Sigmoid colon (tissue), 7 donors: ENCODE measurements around the gene DLX1. TPM values are rescaled to one million over a fixed set of nuclear protein-coding genes. Genes with fewer than 3 reads are reported as not detected.
"Not testable (repeated sequence)": the region's sequence is repeated elsewhere in the genome, so short reads cannot be mapped to it uniquely, and the experiment has no call there.

ENCODE experiments used
- DNase-seq: peaks from one replicate; pipeline ENCODE4 v3.0.0-alpha.2; 2019
- H3K27ac ChIP-seq, 4 donors: fragments of 200-600 bp; sonication (generic); one replicate each; pipeline ENCODE4 v1.5.1; 2016 to 2019; ENCODE audit warnings: mild to moderate bottlenecking in 1 of 4
- H3K27me3 ChIP-seq, 3 donors: fragments of 200-600 bp; sonication (generic); one replicate each; pipeline ENCODE4 v1.5.1; 2019; ENCODE audit warnings: mild to moderate bottlenecking in 1 of 3
- H3K36me3 ChIP-seq, 4 donors: fragments of 200-600 bp; sonication (generic); one replicate each; pipeline ENCODE4 v1.5.1; 2016 to 2019
- H3K4me1 ChIP-seq, 4 donors: fragments of 200-600 bp; sonication (generic); one replicate each; pipeline ENCODE4 v1.5.1; 2017 to 2019
- H3K4me3 ChIP-seq, 4 donors: fragments of 200-600 bp; sonication (generic); one replicate each; pipeline ENCODE4 v1.5.1; 2017 to 2019; ENCODE audit warnings: mild to moderate bottlenecking in 2 of 4, moderate library complexity in 1 of 4
- H3K9me3 ChIP-seq, 4 donors: fragments of 200-600 bp in 3 of 4; sonication (generic) in 3 of 4; one replicate each; pipeline versions ENCODE4 v1.5.1 to v1.6.1; 2013 to 2019
- EP300 ChIP-seq, 4 donors: sonication (generic); formaldehyde crosslinking; IDR thresholded peaks; one replicate each; pipeline ENCODE4 v1.6.1; 2017; ENCODE audit warnings: antibody characterized with exemption in 4 of 4
- POLR2A ChIP-seq, 2 donors: fragments of 450-650 bp; IDR thresholded peaks; one replicate each; pipeline ENCODE4 v1.6.1; 2016; ENCODE audit warnings: antibody characterized with exemption in 2 of 2, mild to moderate bottlenecking in 2 of 2, moderate library complexity in 2 of 2
- POLR2AphosphoS5 ChIP-seq, 4 donors: sonication (generic); formaldehyde crosslinking; IDR thresholded peaks; one replicate each; pipeline ENCODE4 v1.6.1; 2017; ENCODE audit warnings: antibody characterized with exemption in 4 of 4
- WGBS, 2 donors: extraction: QIAGEN DNeasy Blood & Tissue Kit; methylation state at CpG; one replicate each; pipeline ENCODE4 v1.1.7; 2013; 5-methylcytosine and 5-hydroxymethylcytosine counted together
- intact Hi-C: fragments of 100-400 bp; cut with DNase I; formaldehyde crosslinking; loops from one replicate; pipeline ENCODE4 v1.15.1; 2023
- polyA plus RNA-seq, 3 donors: library from polyadenylated mRNA; stranded (reverse); fragments of 200-250 nt; gene quantifications; one replicate each; pipeline ENCODE4 v1.2.3, GENCODE V29; 2013
- total RNA-seq, 4 donors: library from RNA; depleted of rRNA; stranded (reverse); fragments of >200 nt; gene quantifications; one replicate each; pipeline ENCODE4 v1.1.0, GENCODE V29; 2016
- TF ChIP-seq, protein P1 (sequence below), 4 experiments: fragments of 450-650 bp in 3 of 4; fragments of 200-600 bp in 1 of 4; IDR thresholded peaks; one replicate each; pipeline ENCODE4 v1.5.1; 2016 to 2019; ENCODE audit warnings: antibody characterized with exemption in 4 of 4, mild to moderate bottlenecking in 3 of 4, moderate library complexity in 2 of 4
- donor health status: healthy with polysubstance abuse.
- donor health status: Bipolar disorder and iron deficiency.
- donor health status: healthy.

Gene DLX1
- total and polyA plus RNA-seq, 7 donors: 0.22 to 1.1 (median 0.49) TPM; not detected in 2

DNA sequence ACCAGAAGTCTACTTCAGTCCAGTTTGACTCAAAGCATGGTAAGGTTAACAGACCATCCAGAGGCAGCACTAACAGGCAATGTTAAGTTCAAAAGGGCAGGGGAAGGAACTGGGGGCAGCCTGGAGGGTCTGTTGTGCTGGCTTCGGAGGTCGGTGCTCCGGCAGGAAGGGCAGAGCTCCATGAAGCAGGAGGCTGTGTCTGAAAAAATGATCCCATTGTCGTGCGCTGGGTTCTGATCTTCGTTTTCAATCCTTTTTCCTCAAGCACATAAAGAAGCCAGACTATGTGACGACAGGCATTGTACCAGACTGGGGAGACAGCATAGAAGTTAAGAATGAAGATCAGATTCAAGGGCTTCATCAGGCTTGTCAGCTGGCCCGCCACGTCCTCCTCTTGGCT is 21.9 kb upstream of the DLX1 start:
- intact Hi-C loops: no loop called here
- H3K4me3 ChIP-seq: no peak overlapping the region
- TF ChIP-seq, protein P1, sequence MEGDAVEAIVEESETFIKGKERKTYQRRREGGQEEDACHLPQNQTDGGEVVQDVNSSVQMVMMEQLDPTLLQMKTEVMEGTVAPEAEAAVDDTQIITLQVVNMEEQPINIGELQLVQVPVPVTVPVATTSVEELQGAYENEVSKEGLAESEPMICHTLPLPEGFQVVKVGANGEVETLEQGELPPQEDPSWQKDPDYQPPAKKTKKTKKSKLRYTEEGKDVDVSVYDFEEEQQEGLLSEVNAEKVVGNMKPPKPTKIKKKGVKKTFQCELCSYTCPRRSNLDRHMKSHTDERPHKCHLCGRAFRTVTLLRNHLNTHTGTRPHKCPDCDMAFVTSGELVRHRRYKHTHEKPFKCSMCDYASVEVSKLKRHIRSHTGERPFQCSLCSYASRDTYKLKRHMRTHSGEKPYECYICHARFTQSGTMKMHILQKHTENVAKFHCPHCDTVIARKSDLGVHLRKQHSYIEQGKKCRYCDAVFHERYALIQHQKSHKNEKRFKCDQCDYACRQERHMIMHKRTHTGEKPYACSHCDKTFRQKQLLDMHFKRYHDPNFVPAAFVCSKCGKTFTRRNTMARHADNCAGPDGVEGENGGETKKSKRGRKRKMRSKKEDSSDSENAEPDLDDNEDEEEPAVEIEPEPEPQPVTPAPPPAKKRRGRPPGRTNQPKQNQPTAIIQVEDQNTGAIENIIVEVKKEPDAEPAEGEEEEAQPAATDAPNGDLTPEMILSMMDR (IDR thresholded peaks at IDR 0.05): no peak
- TF ChIP-seq POLR2A (IDR thresholded peaks at IDR 0.05) (no peak), EP300 (IDR thresholded peaks at IDR 0.05) (no peak), POLR2AphosphoS5 (IDR thresholded peaks at IDR 0.05) (no peak)
- H3K27ac ChIP-seq: no peak overlapping the region
- H3K27me3 ChIP-seq: no peaks in the 10 kb centered on the region
- H3K9me3 ChIP-seq: no peaks in the 10 kb centered on the region
- WGBS, 2 donors: 91 to 95% methylated on average over 9 of the region's 9 CpGs
- no peaks in the 10 kb centered on the region for H3K4me1 ChIP-seq
- no peaks in the 10 kb centered on the region for H3K36me3 ChIP-seq
- DNase-seq: no peak

DNA sequence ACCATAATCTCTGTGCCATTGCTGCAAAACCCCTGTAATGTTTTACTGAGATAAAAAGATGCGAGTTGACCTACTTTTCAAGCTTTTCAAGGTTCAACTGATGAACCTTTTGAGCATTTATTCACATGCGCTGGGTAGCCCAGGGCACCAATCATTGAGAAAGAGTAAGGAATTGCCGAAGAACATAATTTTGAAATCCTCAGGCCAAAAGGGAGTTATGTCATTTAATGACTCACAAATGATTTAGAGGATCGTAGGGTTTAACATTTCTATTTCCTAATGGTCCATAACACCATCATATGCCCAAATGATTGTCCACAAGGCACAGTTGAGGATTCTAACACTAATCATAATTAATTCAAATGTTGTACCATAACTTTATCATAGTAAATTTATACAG is 20.2 kb upstream of the DLX1 start:
- Histone ChIP-seq H3K4me1 (no peaks in the 10 kb centered on the region), H3K9me3 (no peaks in the 10 kb centered on the region), H3K36me3 (no peaks in the 10 kb centered on the region), H3K27ac (no peak overlapping the region), H3K27me3 (no peaks in the 10 kb centered on the region), H3K4me3 (no peak overlapping the region)
- intact Hi-C loops: no loop called here
- no peak for TF ChIP-seq EP300 (IDR thresholded peaks at IDR 0.05)
- TF ChIP-seq, protein P1 (IDR thresholded peaks at IDR 0.05): no peak
- no peak for TF ChIP-seq POLR2AphosphoS5 (IDR thresholded peaks at IDR 0.05)
- no peak for TF ChIP-seq POLR2A (IDR thresholded peaks at IDR 0.05)
- 94 to 97% methylated on average over 4 of the region's 4 CpGs for WGBS, 2 donors
- no peak for DNase-seq

- Histone ChIP-seq H3K4me1 (no peaks in the 10 kb centered on the region), H3K4me3 (no peak overlapping the region), H3K27ac (no peak overlapping the region), H3K27me3 (no peaks in the 10 kb centered on the region), H3K9me3 (no peaks in the 10 kb centered on the region), H3K36me3 (no peaks in the 10 kb centered on the region)
- DNase-seq: no peak
- intact Hi-C loops: no loop called here
- WGBS, 2 donors: 83 to 84% methylated on average over 4 of the region's 4 CpGs
- TF ChIP-seq POLR2AphosphoS5 (IDR thresholded peaks at IDR 0.05) (no peak), POLR2A (IDR thresholded peaks at IDR 0.05) (no peak), EP300 (IDR thresholded peaks at IDR 0.05) (no peak)
- TF ChIP-seq, protein P1 (IDR thresholded peaks at IDR 0.05): no peak
Observed at GRCh38 chr2:172066394-172066886, 18.9 kb upstream of the DLX1 start.

GRCh38 chr2:172067905-172068304 is 17.4 kb upstream of the DLX1 start:
- not testable (repeated sequence) for DNase-seq
- 96 to 98% methylated on average over 4 of the region's 4 CpGs for WGBS, 2 donors

DNA sequence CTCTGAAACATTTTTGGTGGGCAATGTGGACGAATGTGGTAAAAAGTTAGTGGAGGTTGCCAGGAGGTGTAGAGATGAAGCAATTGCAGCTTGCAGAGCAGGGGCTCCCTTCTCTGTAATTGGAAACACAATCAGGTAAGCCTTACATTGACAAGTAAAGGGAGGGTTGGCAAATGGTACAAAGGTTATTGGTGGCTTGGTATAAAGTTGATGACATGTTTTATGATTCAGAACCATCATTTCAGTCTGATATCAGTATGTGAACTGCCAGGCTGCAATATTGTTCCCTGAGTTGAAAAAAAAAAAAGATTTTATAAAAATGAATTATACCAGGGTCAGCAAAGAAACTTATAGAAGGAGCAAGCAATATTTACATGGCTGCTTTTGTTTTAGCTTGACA is 14.4 kb upstream of the DLX1 start:
- TF ChIP-seq EP300 (IDR thresholded peaks at IDR 0.05) (no peak), POLR2A (IDR thresholded peaks at IDR 0.05) (no peak), POLR2AphosphoS5 (IDR thresholded peaks at IDR 0.05) (no peak)
- TF ChIP-seq, protein P1 (IDR thresholded peaks at IDR 0.05): no peak
- WGBS, 2 donors: 73 to 77% methylated on average over 1 of the region's 1 CpG

More at GRCh38 chr2:172067905-172068304, 17.4 kb upstream of the DLX1 start:
- H3K4me1 ChIP-seq, H3K36me3 ChIP-seq, H3K27ac ChIP-seq, H3K9me3 ChIP-seq, H3K4me3 ChIP-seq, intact Hi-C loops, H3K27me3 ChIP-seq: not testable (repeated sequence)

More for the DNA sequence above, 14.4 kb upstream of the DLX1 start:
- Histone ChIP-seq H3K4me1 (no peaks in the 10 kb centered on the region), H3K9me3 (no peaks in the 10 kb centered on the region), H3K27ac (no peak overlapping the region), H3K27me3 (no peaks in the 10 kb centered on the region), H3K36me3 (no peaks in the 10 kb centered on the region), H3K4me3 (no peak overlapping the region)
- intact Hi-C loops: no loop called here
- DNase-seq: no peak
